Amygdala (tissue), 56 donors: ENCODE data around the gene BCL7C.

Experiments
- DNase-seq, 56 donors: peaks; one replicate each; lab custom pipeline; 2025; lab: John Stamatoyannopoulos, UW

BCL7C gene

GRCh38 chr16:30837904-30838303 lies 56.0 kb downstream of the BCL7C start:
- no peak for DNase-seq
